ENCODE data around the gene CD300H. TPM values are rescaled to one million over a fixed set of nuclear protein-coding genes. Genes with fewer than 3 reads are reported as not detected.

CD300H gene
- total RNA-seq, 1 donor from 2014 or later: not detected

GRCh38 chr17:74526681-74527080 is 40.6 kb downstream of the CD300H start:
- FAIRE-seq (no peak), DNase-seq (ENCODE audit: low read depth) (no peak)
- Histone ChIP-seq H3K36me3 (ENCODE audit: control insufficient read depth, insufficient read depth, low read length) (no peaks in the 10 kb centered on the region), H3K4me3 (ENCODE audit: low read depth, low read length) (no peak overlapping the region), H3K27me3 (ENCODE audit: control insufficient read depth, insufficient read depth, low read length) (no peaks in the 10 kb centered on the region)
- no peak for TF ChIP-seq CTCF (IDR thresholded peaks at IDR 0.05; ENCODE audit: insufficient read depth, low read length, severe bottlenecking)

GRCh38 chr17:74525781-74526288 is 41.5 kb downstream of the CD300H start:
- DNase-seq (ENCODE audit: low read depth) (no peak), FAIRE-seq (no peak)
- no peak for TF ChIP-seq CTCF (IDR thresholded peaks at IDR 0.05; ENCODE audit: insufficient read depth, low read length, severe bottlenecking)
- Histone ChIP-seq H3K36me3 (ENCODE audit: control insufficient read depth, insufficient read depth, low read length) (no peaks in the 10 kb centered on the region), H3K4me3 (ENCODE audit: low read depth, low read length) (no peak overlapping the region), H3K27me3 (ENCODE audit: control insufficient read depth, insufficient read depth, low read length) (no peaks in the 10 kb centered on the region)

GRCh38 chr17:74525465-74525725 is 41.9 kb downstream of the CD300H start:
- Histone ChIP-seq H3K36me3 (ENCODE audit: control insufficient read depth, insufficient read depth, low read length) (no peaks in the 10 kb centered on the region), H3K27me3 (ENCODE audit: control insufficient read depth, insufficient read depth, low read length) (no peaks in the 10 kb centered on the region), H3K4me3 (ENCODE audit: low read depth, low read length) (no peak overlapping the region)
- no peak for TF ChIP-seq CTCF (IDR thresholded peaks at IDR 0.05; ENCODE audit: insufficient read depth, low read length, severe bottlenecking)
- FAIRE-seq (peak; percentile 99), DNase-seq (ENCODE audit: low read depth) (no peak)

GRCh38 chr17:74524653-74525464 is 42.5 kb downstream of the CD300H start:
- FAIRE-seq (no peak), DNase-seq (ENCODE audit: low read depth) (no peak)
- H3K27me3 ChIP-seq (ENCODE audit: control insufficient read depth, insufficient read depth, low read length): no peaks in the 10 kb centered on the region
- no peaks in the 10 kb centered on the region for H3K36me3 ChIP-seq (ENCODE audit: control insufficient read depth, insufficient read depth, low read length)
- no peak for TF ChIP-seq CTCF (IDR thresholded peaks at IDR 0.05; ENCODE audit: insufficient read depth, low read length, severe bottlenecking)
- H3K4me3 ChIP-seq (ENCODE audit: low read depth, low read length): no peak overlapping the region

- no peak for TF ChIP-seq CTCF (IDR thresholded peaks at IDR 0.05; ENCODE audit: insufficient read depth, low read length, severe bottlenecking)
- FAIRE-seq: no peak
- no peaks in the 10 kb centered on the region for H3K27me3 ChIP-seq (ENCODE audit: control insufficient read depth, insufficient read depth, low read length)
Measured at GRCh38 chr17:74523308-74523707, 44.0 kb downstream of the CD300H start.

More at GRCh38 chr17:74523308-74523707, 44.0 kb downstream of the CD300H start:
- H3K36me3 ChIP-seq (ENCODE audit: control insufficient read depth, insufficient read depth, low read length): no peaks in the 10 kb centered on the region
- H3K4me3 ChIP-seq (ENCODE audit: low read depth, low read length): no peak overlapping the region
- no peak for DNase-seq (ENCODE audit: low read depth)
